22Rv1 (cell line): ENCODE results near the gene RCL1.

ENCODE experiments used
- CTCF ChIP-seq: fragments of 450-650 bp; IDR thresholded peaks from 2 replicates; pipeline ENCODE4 v1.5.1; 2017; ENCODE audit warnings: mild to moderate bottlenecking
- ZFX ChIP-seq: fragments of 450-650 bp; IDR thresholded peaks from 2 replicates; pipeline ENCODE4 v1.6.1; 2017; ENCODE audit warnings: antibody characterized with exemption, borderline replicate concordance

- TF ChIP-seq CTCF, result no peak
- TF ChIP-seq ZFX, result no peak
Observed at GRCh38 chr9:4756420-4756819, 36.3 kb upstream of the RCL1 start.
